ENCODE data around the gene PTPRC.

DNA sequence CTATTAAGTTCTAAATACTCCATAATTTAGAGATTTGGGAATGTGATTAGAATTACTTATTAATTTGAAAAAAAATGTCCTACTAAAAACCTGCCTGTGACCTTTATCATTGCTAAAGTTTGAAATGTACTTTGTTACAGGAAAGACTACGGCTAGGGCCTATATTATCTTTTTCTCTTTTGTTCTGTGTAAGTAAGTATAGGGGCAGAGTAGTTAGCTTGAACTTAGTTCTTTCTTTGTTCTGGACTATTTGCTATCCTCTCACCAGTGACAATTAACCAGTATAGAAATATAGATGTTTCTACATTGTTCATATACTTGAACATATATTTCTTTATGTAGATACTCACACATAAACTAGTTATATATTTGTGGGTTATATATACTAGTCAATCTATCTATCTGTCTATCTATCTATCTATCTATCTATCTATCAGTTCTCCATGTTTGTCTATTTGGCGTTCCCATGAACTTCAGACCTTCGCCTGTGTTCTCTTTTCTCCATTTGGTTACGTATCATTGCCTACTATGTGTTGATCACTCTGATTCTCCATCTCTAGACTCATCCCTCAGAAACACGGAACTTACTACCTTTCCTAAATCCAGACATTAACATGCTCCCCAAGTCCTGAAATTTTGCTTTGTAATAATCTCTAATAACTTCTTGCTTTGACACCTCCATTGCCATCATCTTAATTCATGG lies 3.3 kb downstream of the PTPRC start:
- TF ChIP-seq YY1 (IDR thresholded peaks at IDR 0.05; ENCODE audit: low read depth) (no peak), CREB1 (IDR thresholded peaks at IDR 0.05; ENCODE audit: low read depth) (no peak), TAF1 (IDR thresholded peaks at IDR 0.05; ENCODE audit: low read depth) (no peak), FOXM1 (IDR thresholded peaks at IDR 0.05; ENCODE audit: borderline replicate concordance, low read depth) (no peak), EP300 (IDR thresholded peaks at IDR 0.05; ENCODE audit: borderline replicate concordance) (no peak), CEBPB (IDR thresholded peaks at IDR 0.05) (no peak), TCF12 (IDR thresholded peaks at IDR 0.05; ENCODE audit: low read depth) (no peak), ZBTB7A (IDR thresholded peaks at IDR 0.05; ENCODE audit: low read depth) (no peak), TEAD4 (IDR thresholded peaks at IDR 0.05) (no peak), EGR1 (IDR thresholded peaks at IDR 0.05) (no peak), RAD21 (IDR thresholded peaks at IDR 0.05; ENCODE audit: low read depth) (no peak)
- TF ChIP-seq, protein P1, sequence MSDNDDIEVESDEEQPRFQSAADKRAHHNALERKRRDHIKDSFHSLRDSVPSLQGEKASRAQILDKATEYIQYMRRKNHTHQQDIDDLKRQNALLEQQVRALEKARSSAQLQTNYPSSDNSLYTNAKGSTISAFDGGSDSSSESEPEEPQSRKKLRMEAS (IDR thresholded peaks at IDR 0.05): no peak
- TF ChIP-seq, protein P2, sequence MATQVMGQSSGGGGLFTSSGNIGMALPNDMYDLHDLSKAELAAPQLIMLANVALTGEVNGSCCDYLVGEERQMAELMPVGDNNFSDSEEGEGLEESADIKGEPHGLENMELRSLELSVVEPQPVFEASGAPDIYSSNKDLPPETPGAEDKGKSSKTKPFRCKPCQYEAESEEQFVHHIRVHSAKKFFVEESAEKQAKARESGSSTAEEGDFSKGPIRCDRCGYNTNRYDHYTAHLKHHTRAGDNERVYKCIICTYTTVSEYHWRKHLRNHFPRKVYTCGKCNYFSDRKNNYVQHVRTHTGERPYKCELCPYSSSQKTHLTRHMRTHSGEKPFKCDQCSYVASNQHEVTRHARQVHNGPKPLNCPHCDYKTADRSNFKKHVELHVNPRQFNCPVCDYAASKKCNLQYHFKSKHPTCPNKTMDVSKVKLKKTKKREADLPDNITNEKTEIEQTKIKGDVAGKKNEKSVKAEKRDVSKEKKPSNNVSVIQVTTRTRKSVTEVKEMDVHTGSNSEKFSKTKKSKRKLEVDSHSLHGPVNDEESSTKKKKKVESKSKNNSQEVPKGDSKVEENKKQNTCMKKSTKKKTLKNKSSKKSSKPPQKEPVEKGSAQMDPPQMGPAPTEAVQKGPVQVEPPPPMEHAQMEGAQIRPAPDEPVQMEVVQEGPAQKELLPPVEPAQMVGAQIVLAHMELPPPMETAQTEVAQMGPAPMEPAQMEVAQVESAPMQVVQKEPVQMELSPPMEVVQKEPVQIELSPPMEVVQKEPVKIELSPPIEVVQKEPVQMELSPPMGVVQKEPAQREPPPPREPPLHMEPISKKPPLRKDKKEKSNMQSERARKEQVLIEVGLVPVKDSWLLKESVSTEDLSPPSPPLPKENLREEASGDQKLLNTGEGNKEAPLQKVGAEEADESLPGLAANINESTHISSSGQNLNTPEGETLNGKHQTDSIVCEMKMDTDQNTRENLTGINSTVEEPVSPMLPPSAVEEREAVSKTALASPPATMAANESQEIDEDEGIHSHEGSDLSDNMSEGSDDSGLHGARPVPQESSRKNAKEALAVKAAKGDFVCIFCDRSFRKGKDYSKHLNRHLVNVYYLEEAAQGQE (IDR thresholded peaks at IDR 0.05; ENCODE audit: low read depth): no peak

All from Ishikawa (cell line).